Esophagus squamous epithelium (tissue), 5 donors: ENCODE data around the gene P4HA2. TPM values are rescaled to one million over a fixed set of nuclear protein-coding genes. Genes with fewer than 3 reads are reported as not detected.

Experiments used
- DNase-seq: peaks from one replicate; lab custom pipeline; 2025; lab: John Stamatoyannopoulos, UW
- H3K27ac ChIP-seq, 4 donors: fragments of 200-600 bp; sonication (generic); one replicate each; pipeline ENCODE4 v1.5.1; 2016 to 2019; ENCODE audit warnings: mild to moderate bottlenecking in 1 of 4
- H3K27me3 ChIP-seq, 4 donors: fragments of 200-600 bp; sonication (generic); 1 replicate in 3 of 4; 2 replicates in 1 of 4; pipeline versions ENCODE4 v1.5.1 to v1.6.0; 2017 to 2021; ENCODE audit warnings: antibody characterized with exemption in 1 of 4
- H3K36me3 ChIP-seq, 3 donors: fragments of 200-600 bp; sonication (generic); one replicate each; pipeline ENCODE4 v1.5.1; 2016 to 2019
- H3K4me1 ChIP-seq, 3 donors: fragments of 200-600 bp; sonication (generic); one replicate each; pipeline ENCODE4 v1.5.1; 2017 to 2019
- H3K4me3 ChIP-seq, 4 donors: fragments of 200-600 bp; sonication (generic); 1 replicate in 3 of 4; 2 replicates in 1 of 4; pipeline ENCODE4 v1.5.1; 2016 to 2019; ENCODE audit warnings: mild to moderate bottlenecking in 2 of 4, moderate library complexity in 1 of 4
- H3K9me3 ChIP-seq, 3 donors: fragments of 200-600 bp; sonication (generic); one replicate each; pipeline ENCODE4 v1.5.1; 2016 to 2019
- POLR2A ChIP-seq, 4 donors: fragments of 450-650 bp; IDR thresholded peaks; one replicate each; pipeline ENCODE4 v1.6.1; 2017; ENCODE audit warnings: antibody characterized with exemption in 4 of 4, mild to moderate bottlenecking in 4 of 4, moderate library complexity in 3 of 4
- WGBS, 2 donors: methylation state at CpG; one replicate each; pipeline ENCODE4 v1.1.5; 2018; 5-methylcytosine and 5-hydroxymethylcytosine counted together
- intact Hi-C: fragments of 100-400 bp; cut with DNase I; formaldehyde crosslinking; loops from one replicate; pipeline ENCODE4 v1.15.0; 2022
- total RNA-seq, 4 donors: library from RNA; depleted of rRNA; stranded (reverse); fragments of >200 nt; gene quantifications; one replicate each; pipeline ENCODE4 v1.1.0, GENCODE V29; 2016
- TF ChIP-seq, protein P1 (sequence below), 6 experiments: fragments of 450-650 bp in 4 of 6; fragments of 200-600 bp in 2 of 6; sonication (generic) in 2 of 6; IDR thresholded peaks; one replicate each; pipeline ENCODE4 v1.5.1; 2016 to 2019; ENCODE audit warnings: antibody characterized with exemption in 6 of 6, mild to moderate bottlenecking in 4 of 6, moderate library complexity in 4 of 6
- donor health status: DM: yes; HTN: yes; CAD: no.

P4HA2 gene
- total RNA-seq, 4 donors from 2014 or later = 14.7 to 22.2 (median 16.7) TPM

DNA sequence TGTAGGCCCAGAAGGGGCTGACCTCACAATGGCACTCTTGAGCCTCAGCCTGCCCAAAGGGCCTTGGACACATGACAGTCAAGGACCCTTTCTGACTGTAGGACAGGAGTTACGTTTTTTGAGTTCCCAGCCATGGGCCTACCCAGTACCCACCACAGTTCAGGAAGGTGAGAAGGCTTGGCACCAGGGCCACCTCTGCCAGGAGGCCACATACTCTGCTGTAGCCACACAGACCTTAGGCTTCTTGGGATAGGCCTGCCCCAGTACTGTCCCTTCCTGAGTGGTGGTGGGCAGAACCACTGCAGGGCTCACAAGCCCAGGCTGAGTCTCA is 42.6 kb upstream of the P4HA2 start:
- WGBS, 2 donors = 71% methylated on average over 1 of the region's 1 CpG; no CpG with 5 or more reads in 1 of the 2 donors
- Histone ChIP-seq H3K9me3 (no peaks in the 10 kb centered on the region), H3K27ac (no peak overlapping the region), H3K4me3 (no peak overlapping the region), H3K36me3 (peaks cover 13 to 74% (median 20%) of the 10 kb centered on the region in 3 donors), H3K4me1 (peaks cover under 1 to 70% (median 24%) of the 10 kb centered on the region in 3 donors), H3K27me3 (no peaks in the 10 kb centered on the region)
- TF ChIP-seq POLR2A (IDR thresholded peaks at IDR 0.05) = no peak
- TF ChIP-seq, protein P1, sequence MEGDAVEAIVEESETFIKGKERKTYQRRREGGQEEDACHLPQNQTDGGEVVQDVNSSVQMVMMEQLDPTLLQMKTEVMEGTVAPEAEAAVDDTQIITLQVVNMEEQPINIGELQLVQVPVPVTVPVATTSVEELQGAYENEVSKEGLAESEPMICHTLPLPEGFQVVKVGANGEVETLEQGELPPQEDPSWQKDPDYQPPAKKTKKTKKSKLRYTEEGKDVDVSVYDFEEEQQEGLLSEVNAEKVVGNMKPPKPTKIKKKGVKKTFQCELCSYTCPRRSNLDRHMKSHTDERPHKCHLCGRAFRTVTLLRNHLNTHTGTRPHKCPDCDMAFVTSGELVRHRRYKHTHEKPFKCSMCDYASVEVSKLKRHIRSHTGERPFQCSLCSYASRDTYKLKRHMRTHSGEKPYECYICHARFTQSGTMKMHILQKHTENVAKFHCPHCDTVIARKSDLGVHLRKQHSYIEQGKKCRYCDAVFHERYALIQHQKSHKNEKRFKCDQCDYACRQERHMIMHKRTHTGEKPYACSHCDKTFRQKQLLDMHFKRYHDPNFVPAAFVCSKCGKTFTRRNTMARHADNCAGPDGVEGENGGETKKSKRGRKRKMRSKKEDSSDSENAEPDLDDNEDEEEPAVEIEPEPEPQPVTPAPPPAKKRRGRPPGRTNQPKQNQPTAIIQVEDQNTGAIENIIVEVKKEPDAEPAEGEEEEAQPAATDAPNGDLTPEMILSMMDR (IDR thresholded peaks at IDR 0.05) = no peak
- no peak for DNase-seq
- intact Hi-C loops = no loop called here

DNA sequence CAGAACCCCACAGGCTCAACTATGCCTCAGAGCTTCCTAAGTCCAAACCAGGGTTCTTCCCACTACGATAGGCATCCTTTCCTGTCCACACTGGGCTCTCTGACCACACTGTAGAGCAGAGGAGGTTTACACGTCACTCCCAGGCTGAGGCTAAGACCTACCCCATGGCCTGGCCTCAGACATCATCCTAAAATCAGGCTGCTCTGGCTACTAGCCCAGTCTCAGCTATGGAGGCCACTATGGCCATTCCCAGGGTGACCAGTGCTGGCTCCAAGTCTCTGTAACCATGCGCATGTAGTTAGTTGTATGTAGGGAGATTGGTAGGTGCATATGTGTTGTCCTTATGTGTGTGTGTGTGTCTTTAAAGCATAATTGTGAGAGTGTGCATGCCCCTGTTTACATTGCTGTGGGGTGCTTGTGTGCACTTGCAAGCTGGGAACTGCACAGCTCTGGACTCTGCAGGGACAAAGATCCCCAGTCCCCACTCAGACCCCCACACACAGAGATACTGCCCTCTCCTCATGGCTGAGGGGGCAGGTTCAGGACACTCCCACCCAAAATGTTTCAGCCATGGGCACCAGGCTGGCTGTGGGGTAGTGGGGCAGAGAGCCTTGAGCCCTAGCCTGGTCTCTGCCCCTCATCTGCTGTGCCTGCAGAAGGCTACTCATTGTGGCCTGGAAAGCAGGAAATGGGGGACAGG is 42.1 kb upstream of the P4HA2 start:
- TF ChIP-seq, protein P1 (IDR thresholded peaks at IDR 0.05) = no peak
- TF ChIP-seq POLR2A (IDR thresholded peaks at IDR 0.05) = no peak
- peak overlapping the region in 3 of 4 donors; percentile 36 to 97 (median 94) for H3K27ac ChIP-seq
- peaks cover 5 to 75% (median 29%) of the 10 kb centered on the region in 3 donors for H3K4me1 ChIP-seq
- no peak for DNase-seq
- WGBS, 2 donors = 93 to 100% methylated on average over 1 to 3 of the region's 3 CpGs
- peaks cover 13 to 80% (median 20%) of the 10 kb centered on the region in 3 donors for H3K36me3 ChIP-seq
- no peak overlapping the region for H3K4me3 ChIP-seq
- no peaks in the 10 kb centered on the region for H3K9me3 ChIP-seq
- intact Hi-C loops = no loop called here
- H3K27me3 ChIP-seq = no peaks in the 10 kb centered on the region

DNA sequence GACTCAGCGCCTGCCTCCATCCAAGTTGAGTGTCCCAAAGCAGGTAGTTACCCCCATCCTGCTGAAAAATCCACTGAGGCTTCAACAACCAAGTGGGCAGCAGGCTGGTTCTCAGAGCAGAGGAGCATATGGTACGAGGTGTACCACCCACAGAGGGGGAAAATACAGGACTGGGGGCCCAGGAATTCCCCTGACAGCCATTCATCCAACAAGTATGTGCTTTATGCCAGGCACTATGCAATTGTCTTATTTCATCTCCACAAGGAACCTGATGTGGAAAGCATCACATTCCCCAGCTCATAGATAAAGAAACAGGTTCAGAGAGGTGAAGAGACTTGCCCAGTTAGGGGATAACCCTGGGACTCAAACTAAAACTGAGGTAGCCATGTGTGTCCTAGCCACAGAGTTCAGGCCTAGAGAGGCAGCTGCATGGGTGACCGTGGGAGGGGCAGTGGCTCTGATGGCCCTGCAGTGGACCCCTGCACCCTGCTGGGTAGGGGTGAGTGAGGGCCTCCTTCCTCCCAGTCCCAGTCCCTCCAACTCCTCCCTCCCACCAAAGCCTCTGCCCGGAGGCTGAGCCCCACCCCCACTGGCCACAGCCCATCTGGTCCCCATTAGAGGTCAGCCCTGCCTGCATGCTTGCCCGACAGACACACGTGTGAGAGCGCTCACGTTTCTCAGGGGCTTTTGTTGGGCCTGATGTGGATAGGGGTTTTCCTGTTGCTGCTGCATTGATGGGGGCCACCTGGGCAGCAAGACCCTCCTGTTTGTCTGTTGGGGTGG is 41.3 kb upstream of the P4HA2 start:
- Histone ChIP-seq H3K27me3 (no peaks in the 10 kb centered on the region), H3K4me1 (peaks cover 12 to 77% (median 33%) of the 10 kb centered on the region in 3 donors), H3K4me3 (no peak overlapping the region), H3K9me3 (no peaks in the 10 kb centered on the region), H3K27ac (peak overlapping the region in 3 of 4 donors; percentile 36 to 97 (median 94)), H3K36me3 (peaks cover 13 to 88% (median 20%) of the 10 kb centered on the region in 3 donors)
- WGBS, 2 donors = 21 to 75% methylated on average over 2 of the region's 8 CpGs
- intact Hi-C loops = no loop called here
- no peak for DNase-seq
- TF ChIP-seq POLR2A (IDR thresholded peaks at IDR 0.05) = no peak
- TF ChIP-seq, protein P1 (IDR thresholded peaks at IDR 0.05) = no peak

DNA sequence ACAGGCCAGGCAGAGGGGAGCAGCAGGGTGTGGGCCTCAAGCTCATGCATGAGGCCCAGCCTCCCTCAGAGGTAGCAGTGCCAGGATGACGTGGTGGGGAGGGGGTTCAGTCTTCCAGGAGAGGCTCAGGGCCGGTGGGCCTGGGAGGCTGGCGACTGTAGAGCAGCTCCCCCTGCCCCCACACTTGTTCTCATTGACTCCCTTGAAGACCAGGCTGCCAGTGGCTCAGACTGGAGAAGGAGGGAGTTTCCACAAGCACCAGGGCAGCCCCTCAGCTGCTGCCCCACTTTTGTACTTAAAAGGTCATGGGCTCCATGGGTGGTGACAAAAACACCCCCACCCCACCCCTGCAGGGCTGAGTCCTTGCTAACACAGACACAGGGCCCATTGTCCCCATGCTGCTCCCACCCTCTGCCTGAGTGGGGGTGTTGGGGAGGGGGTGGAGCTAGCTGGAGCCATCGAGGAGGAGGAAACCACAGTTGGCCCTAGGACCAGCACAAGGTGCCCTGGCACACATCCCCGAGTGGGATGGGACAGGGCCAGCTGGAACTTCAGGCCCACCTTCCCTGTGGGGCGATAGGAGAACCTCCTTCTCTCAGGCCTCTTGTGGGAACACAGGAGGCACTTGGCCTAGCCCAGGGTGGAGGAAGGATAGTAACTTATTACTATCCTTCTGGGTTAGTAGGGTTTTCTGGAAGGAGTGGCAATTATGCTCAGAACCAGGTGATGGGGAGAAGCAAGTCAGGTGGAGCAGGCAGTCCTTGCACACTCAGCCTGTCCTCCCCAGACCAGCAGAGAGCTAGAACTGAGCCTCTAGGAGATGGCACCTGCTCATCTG is 40.5 kb upstream of the P4HA2 start:
- Histone ChIP-seq H3K9me3 (no peaks in the 10 kb centered on the region), H3K27ac (peak overlapping the region in 3 of 4 donors; percentile 94 to 97 (median 95)), H3K4me3 (no peak overlapping the region), H3K36me3 (peaks cover 13 to 96% (median 20%) of the 10 kb centered on the region in 3 donors), H3K4me1 (peaks cover 18 to 78% (median 37%) of the 10 kb centered on the region in 3 donors), H3K27me3 (no peaks in the 10 kb centered on the region)
- intact Hi-C loops = no loop called here
- no peak for TF ChIP-seq POLR2A (IDR thresholded peaks at IDR 0.05)
- TF ChIP-seq, protein P1 (IDR thresholded peaks at IDR 0.05) = no peak
- no peak for DNase-seq
- 47 to 60% methylated on average over 1 to 5 of the region's 6 CpGs for WGBS, 2 donors
